Measurements from ENCODE around the gene LRRC74B.
A peak's percentile ranks its signal among the peaks of the same experiment; 100 is the strongest.
"Not testable (repeated sequence)": the region's sequence is repeated elsewhere in the genome, so short reads cannot be mapped to it uniquely, and the experiment has no call there.

Gene LRRC74B

GRCh38 chr22:20999350-21000206 lies 46.2 kb upstream of the LRRC74B start:
- H3K4me3 ChIP-seq (ENCODE audit: low read depth, low read length): no peak overlapping the region
- no peak for TF ChIP-seq CTCF (conservative IDR thresholded peaks at IDR 0.05; ENCODE audit: low read depth, low read length)
- no peak for DNase-seq (ENCODE audit: low read depth)

DNA sequence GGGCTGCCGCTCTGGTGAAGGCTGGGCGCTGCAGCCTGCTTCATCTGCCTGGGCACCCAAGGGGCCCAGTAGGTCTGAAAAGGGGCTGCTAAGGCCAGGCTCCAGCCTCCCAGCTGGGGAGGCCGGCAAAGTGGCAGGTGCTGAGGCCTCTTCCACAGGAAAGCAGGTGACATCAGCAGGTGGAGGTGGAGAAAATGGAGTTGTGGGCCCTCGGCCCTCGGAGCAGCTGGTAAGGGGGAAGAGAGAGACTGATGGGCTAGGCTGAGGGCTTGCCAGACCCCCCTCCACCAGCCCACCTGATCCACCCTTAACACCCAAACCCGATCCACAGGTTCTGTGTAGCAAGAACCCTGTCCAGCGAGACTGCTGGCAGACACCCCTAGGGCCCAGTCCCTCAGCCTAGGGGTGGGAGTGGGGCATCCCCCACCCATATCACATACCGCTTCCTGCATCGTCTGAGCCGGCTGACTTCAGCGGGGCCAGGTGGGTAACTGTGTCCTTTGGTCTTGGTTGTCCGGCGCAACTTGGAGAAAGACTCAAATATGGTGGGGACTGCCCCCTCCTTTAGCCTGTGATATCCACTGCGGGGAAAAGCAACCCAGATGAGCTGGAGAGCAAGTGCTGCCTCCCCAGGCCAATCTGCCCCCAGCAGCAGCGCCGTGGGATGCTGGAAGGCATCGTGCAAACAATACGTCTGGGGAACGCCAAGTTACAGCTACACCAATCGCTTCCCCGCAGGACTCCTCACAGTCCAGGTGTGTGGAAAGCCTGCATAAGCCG lies 45.3 kb upstream of the LRRC74B start:
- peak; percentile 30 for DNase-seq (ENCODE audit: low read depth)
- TF ChIP-seq CTCF (conservative IDR thresholded peaks at IDR 0.05; ENCODE audit: low read depth, low read length): peak; percentile 9
- peak overlapping the region; percentile 86 for H3K4me3 ChIP-seq (ENCODE audit: low read depth, low read length)

DNA sequence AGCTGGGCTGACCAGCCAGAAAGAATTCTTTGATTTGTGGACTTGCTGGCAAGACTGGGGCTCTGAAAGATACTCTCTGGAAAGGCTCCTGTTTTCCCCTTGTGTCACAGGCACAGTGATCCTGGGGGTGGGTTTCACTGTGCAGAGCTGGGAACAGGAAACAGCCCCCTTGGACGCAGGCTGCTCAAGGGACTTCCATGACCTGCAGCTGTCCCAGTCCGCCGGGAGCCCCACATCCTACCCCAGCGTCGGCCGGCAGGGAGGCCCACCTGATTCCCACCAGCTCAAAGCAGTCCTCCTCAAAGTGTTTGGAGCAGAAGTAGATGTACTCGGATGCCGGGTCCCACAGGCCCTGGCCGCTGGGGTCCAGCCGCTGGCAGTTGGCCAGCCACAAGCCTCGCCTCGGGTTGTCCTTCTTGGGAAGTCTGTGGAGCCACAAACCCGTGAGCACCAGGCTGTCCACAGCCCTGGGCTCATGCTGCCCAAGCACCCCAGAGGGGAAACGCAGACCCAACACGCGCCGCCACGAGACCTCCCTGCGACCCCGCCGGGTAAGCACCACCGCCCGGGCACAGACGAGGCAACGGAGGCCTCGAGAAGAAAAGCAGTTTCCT lies 44.7 kb upstream of the LRRC74B start:
- peak overlapping the region; percentile 86 for H3K4me3 ChIP-seq (ENCODE audit: low read depth, low read length)
- TF ChIP-seq CTCF (conservative IDR thresholded peaks at IDR 0.05; ENCODE audit: low read depth, low read length): no peak
- DNase-seq (ENCODE audit: low read depth): no peak

GRCh38 chr22:21001601-21002325 lies 44.0 kb upstream of the LRRC74B start, which contains the start of gene THAP7:
THAP7 (minus strand) TSS chr22:21002118; CDS start chr22:21001911, 207 bp downstream.
- DNase-seq (ENCODE audit: low read depth): peak; percentile 96
- H3K4me3 ChIP-seq (ENCODE audit: low read depth, low read length): peak within 1 kb of the TSS; percentile 86
- TF ChIP-seq CTCF (conservative IDR thresholded peaks at IDR 0.05; ENCODE audit: low read depth, low read length): no peak

DNA sequence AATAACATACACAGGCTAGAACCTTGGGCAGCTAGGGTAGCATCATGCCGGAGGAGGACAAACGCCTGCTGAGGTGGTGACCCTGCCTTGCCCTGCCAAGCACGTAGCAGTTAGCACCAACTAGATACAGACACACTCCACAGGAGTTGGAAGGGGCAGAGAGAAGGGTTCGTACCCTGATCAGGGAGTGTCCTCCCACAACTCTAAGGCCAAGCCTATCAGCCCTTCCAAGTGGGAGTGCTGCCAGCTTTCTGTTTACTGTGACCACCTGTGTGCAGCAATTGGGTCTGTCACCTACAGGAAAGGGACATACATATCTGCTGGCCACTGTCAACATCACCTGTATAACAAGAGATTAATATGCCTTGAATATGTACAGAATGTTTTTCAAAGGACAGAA lies 42.0 kb upstream of the LRRC74B start:
- DNase-seq (ENCODE audit: low read depth): no peak
- no peak for TF ChIP-seq CTCF (conservative IDR thresholded peaks at IDR 0.05; ENCODE audit: low read depth, low read length)
- H3K4me3 ChIP-seq (ENCODE audit: low read depth, low read length): no peak overlapping the region

- DNase-seq (ENCODE audit: low read depth); H3K4me3 ChIP-seq (ENCODE audit: low read depth, low read length): not testable (repeated sequence)
Observed at GRCh38 chr22:21009208-21009607, 36.5 kb upstream of the LRRC74B start.
